HepG2 (cell line): ENCODE results near the gene CHKB. TPM values are rescaled to one million over a fixed set of nuclear protein-coding genes. Genes with fewer than 3 reads are reported as not detected.
A peak's percentile ranks its signal among the peaks of the same experiment; 100 is the strongest.

Experiments
- ASH2L ChIP-seq: fragments of 300-600, 200-600 bp; sonication (generic); IDR thresholded peaks from 2 replicates; pipeline ENCODE4 v1.7.0; 2017; ENCODE audit warnings: low read depth, mild to moderate bottlenecking, moderate library complexity, mixed read lengths, low read length; ENCODE audit not compliant: insufficient read length
- HOXA3 ChIP-seq: sonication (generic); formaldehyde crosslinking; IDR thresholded peaks from 2 replicates; pipeline ENCODE4 v1.5.0; 2020; ENCODE audit warnings: missing genetic modification reagents
- KDM2A ChIP-seq: sonication (generic); formaldehyde crosslinking; IDR thresholded peaks from 2 replicates; pipeline ENCODE4 v1.4.0; 2020; ENCODE audit warnings: low read depth, missing genetic modification reagents, borderline replicate concordance
- MAF1 ChIP-seq: sonication (generic); formaldehyde crosslinking; IDR thresholded peaks from 2 replicates; pipeline ENCODE4 v1.5.0; 2020; ENCODE audit warnings: missing genetic modification reagents, borderline replicate concordance
- NCOR1 ChIP-seq: fragments of 200-600 bp; sonication (generic); IDR thresholded peaks from 2 replicates; pipeline ENCODE4 v1.7.0; 2017; ENCODE audit warnings: antibody characterized with exemption, low read length, borderline replicate concordance
- NFKBIZ ChIP-seq: IDR thresholded peaks from 2 replicates; pipeline ENCODE4 v1.6.1; 2018; ENCODE audit warnings: missing genetic modification reagents, missing compliant biosample characterization
- PHF21A ChIP-seq: sonication (generic); formaldehyde crosslinking; IDR thresholded peaks from 2 replicates; pipeline ENCODE4 v1.5.0; 2020; ENCODE audit warnings: mild to moderate bottlenecking, missing genetic modification reagents
- POLR2G ChIP-seq: fragments of 200-400 bp; formaldehyde crosslinking; IDR thresholded peaks from 2 replicates; pipeline ENCODE4 v1.6.1; 2018; ENCODE audit warnings: mild to moderate bottlenecking, low read depth, low read length, moderate library complexity
- RARA ChIP-seq: IDR thresholded peaks from 2 replicates; pipeline ENCODE4 v1.6.1; 2016; ENCODE audit warnings: missing genetic modification reagents, missing compliant biosample characterization
- SPEN ChIP-seq: sonication (generic); formaldehyde crosslinking; IDR thresholded peaks from 2 replicates; pipeline ENCODE4 v1.5.1; 2020; ENCODE audit warnings: low read depth, mild to moderate bottlenecking, missing genetic modification reagents
- SRSF1 ChIP-seq: fragments of 200-400 bp; formaldehyde crosslinking; optimal IDR thresholded peaks from 2 replicates; pipeline ENCODE3; 2017; ENCODE audit warnings: mild to moderate bottlenecking, low read depth, low read length, moderate library complexity
- TFAP4 ChIP-seq: sonication (generic); IDR thresholded peaks from 2 replicates; pipeline ENCODE4 v1.6.1; 2016; ENCODE audit warnings: low read depth, borderline replicate concordance
- U2AF1 ChIP-seq: fragments of 200-400 bp; formaldehyde crosslinking; optimal IDR thresholded peaks from 2 replicates; pipeline ENCODE3; 2017; ENCODE audit warnings: mild to moderate bottlenecking, low read depth, low read length
- ZFAT ChIP-seq: sonication (generic); formaldehyde crosslinking; conservative IDR thresholded peaks from 2 replicates; pipeline ENCODE4 v1.8.1; 2023; ENCODE audit warnings: missing genetic modification reagents, inconsistent platforms
- ZMYM4 ChIP-seq: sonication (generic); formaldehyde crosslinking; IDR thresholded peaks from 2 replicates; pipeline ENCODE4 v1.8.1; 2023; ENCODE audit warnings: mild to moderate bottlenecking, missing genetic modification reagents
- ZNF550 ChIP-seq: sonication (generic); formaldehyde crosslinking; IDR thresholded peaks from 2 replicates; pipeline ENCODE4 v1.4.0; 2020; ENCODE audit warnings: mild to moderate bottlenecking, missing genetic modification reagents, borderline replicate concordance
- ZNF589 ChIP-seq: sonication (generic); formaldehyde crosslinking; conservative IDR thresholded peaks from 2 replicates; pipeline ENCODE4 v1.8.0; 2022; ENCODE audit warnings: mild to moderate bottlenecking, moderate library complexity, missing genetic modification reagents
- ZNF878 ChIP-seq: sonication (generic); formaldehyde crosslinking; IDR thresholded peaks from 2 replicates; pipeline ENCODE4 v1.8.1; 2023; ENCODE audit warnings: mild to moderate bottlenecking, missing genetic modification reagents, moderate library complexity
- polyA plus RNA-seq, 8 experiments: library from polyadenylated mRNA; depleted of rRNA in 3 of 8; stranded (reverse) in 7 of 8; unstranded in 1 of 8; fragments of >200 nt; fragmentation: Illumina TruSeq in 4 of 8; extraction: Trizol in 4 of 8; gene quantifications; 2 replicates each; pipeline versions ENCODE4 v1.2.1 to v1.2.3, GENCODE V29; 2011 to 2016; ENCODE audit warnings: low read depth in 4 of 8, missing spikeins in 1 of 8, mixed read lengths in 1 of 8; ENCODE audit not compliant: insufficient read depth in 1 of 8
- total RNA-seq, 5 experiments: library from RNA; depleted of rRNA; stranded (reverse); fragments of >200 nt; fragmentation: Illumina TruSeq; extraction: Trizol; gene quantifications; 2 replicates each; pipeline ENCODE4 v1.2.3, GENCODE V29; 2016; ENCODE audit warnings: low read depth in 1 of 5
- TF ChIP-seq, protein P1 (sequence below): sonication (generic); formaldehyde crosslinking; IDR thresholded peaks from 2 replicates; pipeline ENCODE4 v1.5.0; 2020; ENCODE audit warnings: missing genetic modification reagents, mild to moderate bottlenecking, borderline replicate concordance
- TF ChIP-seq, protein P2 (sequence below): sonication (generic); formaldehyde crosslinking; IDR thresholded peaks from 2 replicates; pipeline ENCODE4 v1.8.1; 2022; ENCODE audit warnings: low read depth, mild to moderate bottlenecking, missing genetic modification reagents
- TF ChIP-seq, protein P3 (sequence below): sonication (generic); formaldehyde crosslinking; IDR thresholded peaks from 2 replicates; pipeline ENCODE4 v1.8.1; 2023; ENCODE audit warnings: mild to moderate bottlenecking, inconsistent platforms, moderate library complexity, missing genetic modification reagents, borderline replicate concordance
- TF ChIP-seq, protein P4 (sequence below): sonication (generic); formaldehyde crosslinking; IDR thresholded peaks from 2 replicates; pipeline ENCODE4 v1.4.0; 2020; ENCODE audit warnings: missing genetic modification reagents

The CHKB gene
- total and polyA plus RNA-seq, 2 of the 13 experiments (the other 11 are each of a cell fraction or from before 2014, with no cell fraction given) = 24.5 to 42.7 TPM

GRCh38 chr22:50530580-50530876, 52.1 kb downstream of the CHKB start (continued):
- TF ChIP-seq TFAP4 (0 out of 2 replicates have a peak, but pooled peaks have one; percentile 64), HOXA3 (peak; percentile 17; the same call in 1 of the 2 replicates), RARA (CRISPR knock-in tag) (0 out of 2 replicates have a peak, but pooled peaks have one; percentile 2), KDM2A (CRISPR knock-in tag) (peak; percentile 14; the same call in 1 of the 2 replicates), ZNF550 (CRISPR knock-in tag) (no peak; the same call in 1 of the 2 replicates), SPEN (CRISPR knock-in tag) (no peak; the same call in 1 of the 2 replicates), ASH2L (peak; percentile 45), ZFAT (CRISPR knock-in tag) (no peak), ZNF589 (0 out of 2 replicates have a peak, but pooled peaks have one; percentile 53), NFKBIZ (CRISPR knock-in tag) (0 out of 2 replicates have a peak, but pooled peaks have one; percentile 12), MAF1 (CRISPR knock-in tag) (no peak), ZNF878 (CRISPR knock-in tag) (no peak), NCOR1 (peak; percentile 56), U2AF1 (peak; percentile 6), PHF21A (CRISPR knock-in tag) (peak; percentile 71; the same call in 1 of the 2 replicates), SRSF1 (peak; percentile 82), POLR2G (peak; percentile 3; the same call in 1 of the 2 replicates), ZMYM4 (CRISPR knock-in tag) (0 out of 2 replicates have a peak, but pooled peaks have one; percentile 18)
- TF ChIP-seq, protein P1, sequence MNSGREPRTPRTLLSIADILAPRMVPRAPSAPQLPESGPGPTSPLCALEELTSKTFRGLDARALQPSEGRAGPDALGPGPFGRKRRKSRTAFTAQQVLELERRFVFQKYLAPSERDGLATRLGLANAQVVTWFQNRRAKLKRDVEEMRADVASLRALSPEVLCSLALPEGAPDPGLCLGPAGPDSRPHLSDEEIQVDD = no peak; the same call in 1 of the 2 replicates
- TF ChIP-seq, protein P2, sequence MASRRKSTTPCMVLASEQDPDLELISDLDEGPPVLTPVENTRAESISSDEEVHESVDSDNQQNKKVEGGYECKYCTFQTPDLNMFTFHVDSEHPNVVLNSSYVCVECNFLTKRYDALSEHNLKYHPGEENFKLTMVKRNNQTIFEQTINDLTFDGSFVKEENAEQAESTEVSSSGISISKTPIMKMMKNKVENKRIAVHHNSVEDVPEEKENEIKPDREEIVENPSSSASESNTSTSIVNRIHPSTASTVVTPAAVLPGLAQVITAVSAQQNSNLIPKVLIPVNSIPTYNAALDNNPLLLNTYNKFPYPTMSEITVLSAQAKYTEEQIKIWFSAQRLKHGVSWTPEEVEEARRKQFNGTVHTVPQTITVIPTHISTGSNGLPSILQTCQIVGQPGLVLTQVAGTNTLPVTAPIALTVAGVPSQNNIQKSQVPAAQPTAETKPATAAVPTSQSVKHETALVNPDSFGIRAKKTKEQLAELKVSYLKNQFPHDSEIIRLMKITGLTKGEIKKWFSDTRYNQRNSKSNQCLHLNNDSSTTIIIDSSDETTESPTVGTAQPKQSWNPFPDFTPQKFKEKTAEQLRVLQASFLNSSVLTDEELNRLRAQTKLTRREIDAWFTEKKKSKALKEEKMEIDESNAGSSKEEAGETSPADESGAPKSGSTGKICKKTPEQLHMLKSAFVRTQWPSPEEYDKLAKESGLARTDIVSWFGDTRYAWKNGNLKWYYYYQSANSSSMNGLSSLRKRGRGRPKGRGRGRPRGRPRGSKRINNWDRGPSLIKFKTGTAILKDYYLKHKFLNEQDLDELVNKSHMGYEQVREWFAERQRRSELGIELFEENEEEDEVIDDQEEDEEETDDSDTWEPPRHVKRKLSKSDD = no peak
- TF ChIP-seq, protein P3, sequence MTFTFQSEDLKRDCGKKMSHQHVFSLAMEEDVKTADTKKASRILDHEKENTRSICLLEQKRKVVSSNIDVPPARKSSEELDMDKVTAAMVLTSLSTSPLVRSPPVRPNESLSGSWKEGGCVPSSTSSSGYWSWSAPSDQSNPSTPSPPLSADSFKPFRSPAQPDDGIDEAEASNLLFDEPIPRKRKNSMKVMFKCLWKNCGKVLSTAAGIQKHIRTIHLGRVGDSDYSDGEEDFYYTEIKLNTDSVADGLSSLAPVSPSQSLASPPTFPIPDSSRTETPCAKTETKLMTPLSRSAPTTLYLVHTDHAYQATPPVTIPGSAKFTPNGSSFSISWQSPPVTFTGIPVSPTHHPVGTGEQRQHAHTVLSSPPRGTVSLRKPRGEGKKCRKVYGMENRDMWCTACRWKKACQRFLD (CRISPR knock-in tag) = peak; percentile 21; the same call in 1 of the 2 replicates
- TF ChIP-seq, protein P4, sequence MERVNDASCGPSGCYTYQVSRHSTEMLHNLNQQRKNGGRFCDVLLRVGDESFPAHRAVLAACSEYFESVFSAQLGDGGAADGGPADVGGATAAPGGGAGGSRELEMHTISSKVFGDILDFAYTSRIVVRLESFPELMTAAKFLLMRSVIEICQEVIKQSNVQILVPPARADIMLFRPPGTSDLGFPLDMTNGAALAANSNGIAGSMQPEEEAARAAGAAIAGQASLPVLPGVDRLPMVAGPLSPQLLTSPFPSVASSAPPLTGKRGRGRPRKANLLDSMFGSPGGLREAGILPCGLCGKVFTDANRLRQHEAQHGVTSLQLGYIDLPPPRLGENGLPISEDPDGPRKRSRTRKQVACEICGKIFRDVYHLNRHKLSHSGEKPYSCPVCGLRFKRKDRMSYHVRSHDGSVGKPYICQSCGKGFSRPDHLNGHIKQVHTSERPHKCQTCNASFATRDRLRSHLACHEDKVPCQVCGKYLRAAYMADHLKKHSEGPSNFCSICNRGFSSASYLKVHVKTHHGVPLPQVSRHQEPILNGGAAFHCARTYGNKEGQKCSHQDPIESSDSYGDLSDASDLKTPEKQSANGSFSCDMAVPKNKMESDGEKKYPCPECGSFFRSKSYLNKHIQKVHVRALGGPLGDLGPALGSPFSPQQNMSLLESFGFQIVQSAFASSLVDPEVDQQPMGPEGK (CRISPR knock-in tag) = peak; percentile 69; the same call in 1 of the 2 replicates
